ENCODE results near the gene C9orf153.

Gene C9orf153

DNA sequence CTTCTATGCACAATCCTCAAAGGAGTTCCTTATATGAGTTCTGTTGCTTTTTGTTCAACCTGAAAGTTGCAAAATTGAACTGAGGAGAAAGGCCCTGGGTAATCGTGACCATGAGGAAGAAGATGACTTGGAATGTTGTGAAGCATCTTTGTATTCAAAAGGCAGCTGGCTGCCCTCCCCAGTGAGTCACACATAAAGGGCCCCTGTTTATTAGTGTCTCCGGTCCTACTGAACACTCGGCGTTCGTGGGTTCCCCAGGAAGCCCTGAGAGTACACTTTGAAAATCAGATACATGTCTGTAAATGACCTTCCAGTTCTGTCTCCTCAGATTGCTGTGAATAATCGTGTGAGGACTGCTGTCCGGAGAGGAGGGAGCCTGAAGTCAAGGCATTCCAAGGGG, 73.6 kb downstream of the C9orf153 start:
- peak; percentile 17 for DNase-seq

DNA sequence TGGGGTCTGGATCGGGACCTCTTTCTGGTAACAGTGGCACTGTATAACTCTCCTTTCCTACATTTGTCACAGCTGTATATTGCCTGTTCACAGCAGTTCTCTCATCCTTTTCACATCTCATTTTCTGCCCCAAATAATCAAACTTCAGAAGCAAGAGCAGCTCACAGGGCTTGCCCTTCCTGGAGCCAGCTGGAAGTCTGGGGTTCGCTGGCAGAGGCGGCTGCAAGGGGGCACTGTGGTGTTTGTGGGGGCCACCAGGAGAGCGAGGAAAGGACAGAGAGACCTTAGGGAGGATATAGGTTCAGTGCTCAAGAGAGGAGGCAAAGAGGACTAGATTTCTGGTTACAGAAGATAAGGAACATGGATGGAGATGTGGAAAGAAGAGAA, 75.3 kb downstream of the C9orf153 start:
- DNase-seq: no peak

DNA sequence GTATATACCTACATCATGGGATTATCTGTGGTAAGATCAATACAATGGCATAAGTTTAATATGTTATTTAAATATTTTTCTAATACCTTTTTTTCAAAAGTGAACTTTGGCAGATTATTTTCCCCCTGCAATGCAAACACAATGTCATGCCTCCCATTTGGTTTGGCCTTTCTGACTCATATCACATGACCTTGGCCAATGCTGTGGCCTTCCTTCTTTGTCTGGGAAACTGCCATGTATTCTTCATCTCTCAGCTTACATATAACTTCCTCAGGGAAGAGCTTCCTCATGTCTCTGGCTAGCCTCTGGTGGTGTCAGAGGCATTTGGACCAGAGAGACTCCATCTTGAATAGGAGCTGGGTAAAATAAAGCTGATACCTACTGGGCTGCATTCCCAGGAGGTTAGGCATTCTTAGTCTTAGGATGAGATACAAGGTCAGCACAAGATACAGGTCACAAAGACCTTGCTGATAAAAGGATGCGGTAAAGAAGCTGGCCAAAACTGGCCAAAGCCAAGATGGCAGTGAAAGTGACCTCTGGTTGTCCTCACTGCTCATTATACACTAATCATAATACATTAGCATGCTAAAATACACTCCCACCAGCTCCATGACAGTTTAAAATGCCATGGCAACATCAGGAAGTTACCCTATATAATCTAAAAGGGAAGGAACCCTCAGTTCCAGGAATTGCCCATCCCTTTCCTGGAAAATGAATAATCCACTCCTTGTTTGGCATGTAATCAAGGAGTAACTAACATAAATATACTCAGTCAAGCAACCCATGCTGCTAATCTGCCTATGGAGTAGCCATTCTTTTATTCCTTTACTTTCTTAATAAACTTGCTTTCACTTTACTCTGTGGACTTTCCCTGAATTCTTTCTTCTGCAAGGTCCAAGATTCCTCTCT, 76.0 kb downstream of the C9orf153 start:
- no peak for DNase-seq

DNA sequence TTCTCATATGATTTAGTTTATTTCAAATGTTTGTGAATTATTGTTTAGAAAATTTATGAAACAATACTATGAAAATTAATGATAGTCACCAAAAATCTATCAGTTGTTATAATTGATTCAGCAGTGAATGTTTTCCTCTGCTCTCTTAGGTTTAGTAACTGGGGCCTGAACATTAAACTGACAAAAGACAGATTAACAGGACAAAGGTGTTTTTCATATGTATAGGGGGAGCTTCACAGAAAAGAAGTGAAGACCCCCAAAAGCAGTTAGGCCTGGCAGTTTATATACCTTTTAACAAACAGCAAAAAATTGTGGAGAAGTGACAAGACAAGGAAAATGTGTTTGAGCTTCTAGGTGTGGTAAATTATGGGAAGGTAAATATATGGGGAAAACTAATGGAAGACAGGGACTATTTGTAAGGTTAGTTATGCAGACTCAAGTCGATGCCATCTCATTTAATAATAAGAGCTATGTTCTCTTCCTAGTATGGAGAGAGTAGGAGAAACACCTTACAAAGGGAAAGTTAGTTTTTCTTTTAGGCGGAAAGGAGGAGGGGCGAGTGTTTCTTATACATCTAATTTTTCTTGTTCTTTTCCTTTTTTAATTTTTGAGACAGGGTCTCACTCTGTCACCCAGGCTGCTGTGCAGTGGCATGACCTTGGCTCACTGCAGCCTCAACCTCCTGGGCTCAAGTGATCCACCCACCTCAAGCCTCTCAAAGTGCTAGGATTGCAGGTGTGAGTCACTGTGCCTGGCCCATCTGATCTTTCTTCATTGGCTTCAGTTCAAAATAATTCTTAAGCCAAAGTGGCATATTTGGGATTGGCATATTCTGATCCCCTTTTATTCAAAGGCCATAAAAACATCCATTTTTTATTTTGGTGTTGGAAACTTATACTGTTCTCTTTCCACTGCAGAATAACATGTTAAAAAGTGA, 77.8 kb downstream of the C9orf153 start:
- DNase-seq: no peak

DNA sequence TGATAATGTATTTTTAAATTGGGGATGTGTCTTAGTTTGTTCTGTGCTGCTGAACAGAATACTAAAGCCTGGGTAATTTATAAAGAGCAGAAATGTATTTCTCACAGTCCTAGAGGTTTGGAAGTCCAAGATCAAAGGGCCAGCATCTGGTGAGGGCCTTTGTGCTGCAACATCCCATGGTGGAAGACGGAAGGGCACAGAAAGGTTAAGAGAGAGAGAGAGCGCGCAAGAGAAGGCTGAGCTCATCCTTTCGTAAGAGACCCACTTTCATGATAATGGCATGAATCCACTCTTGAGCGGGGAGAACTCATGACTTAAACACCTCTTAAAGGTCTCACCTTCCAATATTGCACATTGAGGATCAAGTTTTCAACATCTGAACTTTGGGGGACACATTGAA, 81.0 kb downstream of the C9orf153 start:
- no peak for DNase-seq

DNA sequence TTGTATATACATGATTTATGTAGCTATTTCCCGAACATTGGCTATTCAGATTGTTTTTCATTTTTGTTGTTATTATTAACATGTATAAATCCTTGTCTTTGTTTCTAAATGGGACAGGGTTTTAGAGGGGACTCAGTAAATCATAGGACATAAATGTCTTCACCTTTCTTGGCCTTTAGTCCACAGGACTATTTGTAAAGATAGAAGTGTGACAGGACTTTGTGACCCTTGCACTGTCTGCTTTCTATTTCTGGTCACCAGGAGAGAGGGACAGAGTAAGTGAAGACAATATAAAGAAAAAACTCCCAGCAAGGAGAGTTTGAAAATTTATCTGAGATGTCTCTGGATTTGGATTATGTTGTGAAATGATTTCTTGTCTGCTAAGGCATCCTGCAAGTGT, 81.5 kb downstream of the C9orf153 start:
- no peak for DNase-seq

DNA sequence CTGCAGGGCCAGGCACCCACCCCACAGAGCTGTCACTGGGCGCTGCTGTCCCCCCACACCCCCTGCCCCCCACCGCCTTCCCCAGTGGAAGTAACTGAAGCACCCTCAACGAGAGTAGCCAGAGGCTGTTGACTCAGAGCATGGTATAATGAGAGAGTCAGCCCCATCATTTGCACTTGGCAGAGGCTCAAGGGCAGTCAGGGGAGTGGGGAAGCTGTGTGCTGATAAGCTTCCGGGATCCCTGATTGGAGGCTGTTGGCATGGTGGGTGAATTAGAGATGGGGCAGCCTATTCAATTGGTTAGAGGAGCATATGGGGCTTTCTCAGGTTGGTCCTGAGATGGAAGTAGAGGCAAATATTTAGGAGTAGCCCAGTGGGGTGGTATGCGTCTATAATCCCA, 83.0 kb downstream of the C9orf153 start:
- no peak for DNase-seq

DNA sequence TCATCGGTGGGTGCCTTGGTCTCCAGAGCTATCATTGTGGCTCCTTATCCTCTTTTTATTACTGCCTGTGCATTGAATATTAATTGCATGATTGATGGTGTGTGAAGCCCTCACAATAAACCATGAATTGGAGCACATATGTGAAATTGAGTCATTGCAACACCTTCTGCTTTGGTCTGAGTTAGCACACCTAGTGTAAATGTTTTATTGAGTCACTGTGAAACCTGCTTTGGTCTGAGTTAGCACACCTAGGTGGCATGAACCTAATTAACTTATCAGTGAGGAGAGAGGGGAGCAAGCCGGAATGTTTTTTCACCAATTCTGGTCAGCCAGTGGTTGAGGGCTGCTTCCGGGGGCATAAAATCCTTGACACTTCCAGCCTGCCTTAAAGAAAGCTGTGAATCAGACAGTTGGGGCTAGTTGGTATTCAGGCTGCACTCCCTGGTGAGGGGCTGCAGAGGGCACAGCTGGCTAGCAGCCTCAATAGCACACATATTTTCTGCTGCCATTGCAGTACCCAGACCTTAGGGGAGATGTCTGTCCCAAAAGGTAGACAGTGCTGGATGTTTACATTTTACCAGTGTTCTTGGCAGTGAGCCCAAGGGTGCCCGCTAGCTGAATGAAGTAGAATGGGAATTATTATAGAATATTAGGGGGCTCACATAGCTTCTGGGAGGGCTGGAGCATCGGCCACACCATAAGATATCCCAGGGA, 83.6 kb downstream of the C9orf153 start:
- no peak for DNase-seq

DNA sequence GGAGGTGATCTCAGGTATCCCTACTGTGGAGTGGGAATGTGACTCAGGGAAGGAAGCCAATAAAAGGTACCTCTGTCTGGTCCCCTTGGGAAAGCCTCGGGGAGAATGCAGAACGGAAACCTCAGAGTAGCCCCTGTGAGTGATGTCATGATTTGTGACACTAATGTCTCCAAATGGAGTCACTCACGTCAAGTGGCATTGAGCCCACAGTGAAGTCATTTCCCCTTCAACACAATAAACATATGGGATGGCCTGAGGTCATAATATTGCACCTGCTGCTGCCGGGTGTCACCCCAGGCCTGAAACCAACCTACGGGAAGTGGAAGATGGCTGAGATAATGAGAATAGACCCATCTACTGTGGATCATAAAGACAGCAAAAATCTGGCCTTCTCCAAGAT, 84.2 kb downstream of the C9orf153 start:
- DNase-seq: no peak

Measured in midbrain (tissue), 1 donor.